Fibroblast of pulmonary artery (primary cell): ENCODE data around the gene VAV2.

Experiments used
- DNase-seq: peaks from one replicate; pipeline ENCODE4 v3.0.0-alpha.2; 2010; ENCODE audit warnings: low read depth
- H3K4me3 ChIP-seq: replicated peaks from 2 replicates; pipeline ENCODE4 v1.5.1; 2011; ENCODE audit warnings: low read depth, mild to moderate bottlenecking, control low read depth, low read length, moderate library complexity
- CTCF ChIP-seq: IDR thresholded peaks from 2 replicates; pipeline ENCODE4 v1.5.1; 2011; ENCODE audit warnings: mild to moderate bottlenecking, control low read depth, low read length, inconsistent platforms; ENCODE audit errors: missing control alignments

The VAV2 gene

GRCh38 chr9:133715866-133716563 lies 276.1 kb downstream of the VAV2 start:
- peak; percentile 54 for DNase-seq
- TF ChIP-seq CTCF = peak; percentile 55
- no peak overlapping the region for H3K4me3 ChIP-seq

GRCh38 chr9:133715295-133715865 lies 276.7 kb downstream of the VAV2 start:
- peak; percentile 83 for DNase-seq
- TF ChIP-seq CTCF = no peak
- H3K4me3 ChIP-seq = no peak overlapping the region

GRCh38 chr9:133714606-133715294 lies 277.4 kb downstream of the VAV2 start:
- no peak overlapping the region for H3K4me3 ChIP-seq
- DNase-seq = peak; percentile 95
- no peak for TF ChIP-seq CTCF

- no peak for TF ChIP-seq CTCF
- no peak for DNase-seq
- H3K4me3 ChIP-seq = no peak overlapping the region
Observed at GRCh38 chr9:133713960-133714495, 278.1 kb downstream of the VAV2 start.

GRCh38 chr9:133713150-133713959 lies 278.8 kb downstream of the VAV2 start:
- H3K4me3 ChIP-seq = no peak overlapping the region
- TF ChIP-seq CTCF = no peak
- no peak for DNase-seq

- H3K4me3 ChIP-seq = no peak overlapping the region
- TF ChIP-seq CTCF = no peak
- DNase-seq = no peak
Observed at GRCh38 chr9:133712221-133713100, 279.7 kb downstream of the VAV2 start.
